Stomach (tissue), 9 donors: ENCODE measurements around the gene ERMP1. TPM values are rescaled to one million over a fixed set of nuclear protein-coding genes. Genes with fewer than 3 reads are reported as not detected.

ENCODE experiments used
- DNase-seq, 2 donors: peaks; one replicate each; pipeline versions ENCODE4 v3.0.0 to v3.0.0-alpha.2; 2013 to 2019
- H3K27ac ChIP-seq, 5 donors: fragments of 200-600 bp in 4 of 5; sonication (generic) in 4 of 5; one replicate each; pipeline ENCODE4 v1.5.1; 2013 to 2019; ENCODE audit warnings: mild to moderate bottlenecking in 1 of 5, moderate library complexity in 1 of 5
- H3K27me3 ChIP-seq, 3 donors: fragments of 200-600 bp; sonication (generic); one replicate each; pipeline ENCODE4 v1.5.1; 2017 to 2019; ENCODE audit warnings: mixed run types in 1 of 3
- H3K36me3 ChIP-seq, 4 donors: fragments of 200-600 bp; sonication (generic); 1 replicate in 3 of 4; 2 replicates in 1 of 4; pipeline ENCODE4 v1.5.1; 2016 to 2019
- H3K4me1 ChIP-seq, 4 donors: fragments of 200-600 bp; sonication (generic); one replicate each; pipeline ENCODE4 v1.5.1; 2016 to 2019
- H3K4me3 ChIP-seq, 4 donors: fragments of 200-600 bp; sonication (generic) in 3 of 4; one replicate each; pipeline ENCODE4 v1.5.1; 2016 to 2019; ENCODE audit warnings: mild to moderate bottlenecking in 1 of 4
- H3K9me3 ChIP-seq, 4 donors: fragments of 200-600 bp; sonication (generic); one replicate each; pipeline ENCODE4 v1.5.1; 2016 to 2019
- EP300 ChIP-seq: sonication (generic); formaldehyde crosslinking; IDR thresholded peaks from one replicate; pipeline ENCODE4 v1.6.1; 2017; ENCODE audit warnings: antibody characterized with exemption
- POLR2A ChIP-seq, 4 donors: fragments of 450-650 bp; IDR thresholded peaks; one replicate each; pipeline ENCODE4 v1.6.1; 2016; ENCODE audit warnings: antibody characterized with exemption in 4 of 4, control low read depth in 2 of 4, mild to moderate bottlenecking in 1 of 4, moderate library complexity in 1 of 4
- POLR2AphosphoS5 ChIP-seq, 3 donors: sonication (generic); formaldehyde crosslinking; IDR thresholded peaks; one replicate each; pipeline ENCODE4 v1.6.1; 2016; ENCODE audit warnings: antibody characterized with exemption in 3 of 3
- WGBS, 5 donors: extraction: QIAGEN DNeasy Blood & Tissue Kit in 3 of 5; methylation state at CpG; one replicate each; pipeline versions ENCODE4 v1.1.5 to v1.1.7; 2013 to 2018; 5-methylcytosine and 5-hydroxymethylcytosine counted together
- intact Hi-C: fragments of 100-400 bp; cut with DNase I; formaldehyde crosslinking; loops from one replicate; pipeline ENCODE4 v1.15.1; 2023; ENCODE audit warnings: low total_unique reads
- polyA plus RNA-seq, 3 donors: library from polyadenylated mRNA; stranded (reverse); fragments of 200-250 nt; gene quantifications; one replicate each; pipeline ENCODE4 v1.2.3, GENCODE V29; 2013
- total RNA-seq, 5 donors: library from RNA; depleted of rRNA; stranded (reverse); fragments of >200 nt; gene quantifications; one replicate each; pipeline versions ENCODE4 v1.1.0 to v1.2.3, GENCODE V29; 2014 to 2016
- TF ChIP-seq, protein P1 (sequence below), 7 experiments: fragments of 450-650 bp in 4 of 7; fragments of 200-600 bp in 3 of 7; sonication (generic) in 3 of 7; IDR thresholded peaks; one replicate each; pipeline ENCODE4 v1.5.1; 2016 to 2019; ENCODE audit warnings: antibody characterized with exemption in 7 of 7, control low read depth in 2 of 7, mild to moderate bottlenecking in 1 of 7
- donor health status: healthy with polysubstance abuse.
- donor health status: Bipolar disorder and iron deficiency.
- donor health status: healthy.

The ERMP1 gene
- total and polyA plus RNA-seq, 8 donors, result 2.0 to 32.1 (median 16.3) TPM

DNA sequence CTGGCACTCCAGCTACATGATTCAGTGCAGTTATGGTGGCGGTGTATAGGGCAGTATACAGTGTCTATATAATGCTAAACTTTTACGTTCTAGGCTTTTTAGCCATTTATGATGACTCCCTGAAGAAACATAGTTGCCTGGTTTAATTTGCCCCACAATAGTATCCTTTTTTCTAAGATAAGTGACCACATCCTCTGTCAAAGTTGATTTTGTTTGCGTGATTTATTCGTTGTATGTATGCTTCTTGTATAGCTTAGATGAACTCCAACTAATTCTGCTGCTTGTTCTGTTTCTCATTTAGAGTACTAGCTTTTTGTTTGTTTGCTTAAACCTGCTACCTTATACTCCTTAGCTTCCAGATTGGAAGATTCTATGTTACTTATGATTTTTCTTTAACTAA is 83.6 kb downstream of the ERMP1 start:
- H3K9me3 ChIP-seq, result no peaks in the 10 kb centered on the region
- peaks cover 5 to 82% (median 81%) of the 10 kb centered on the region in 4 donors for H3K36me3 ChIP-seq
- no peaks in the 10 kb centered on the region for H3K4me1 ChIP-seq
- 80 to 95% (median 92%) methylated on average over 4 of the region's 4 CpGs for WGBS, 5 donors
- DNase-seq, result no peak
- intact Hi-C loops, result no loop called here
- H3K27me3 ChIP-seq, result no peaks in the 10 kb centered on the region
- no peak overlapping the region for H3K4me3 ChIP-seq
- H3K27ac ChIP-seq, result no peak overlapping the region
- TF ChIP-seq EP300 (no peak), POLR2A (IDR thresholded peaks at IDR 0.05) (no peak), POLR2AphosphoS5 (IDR thresholded peaks at IDR 0.05) (no peak)
- TF ChIP-seq, protein P1, sequence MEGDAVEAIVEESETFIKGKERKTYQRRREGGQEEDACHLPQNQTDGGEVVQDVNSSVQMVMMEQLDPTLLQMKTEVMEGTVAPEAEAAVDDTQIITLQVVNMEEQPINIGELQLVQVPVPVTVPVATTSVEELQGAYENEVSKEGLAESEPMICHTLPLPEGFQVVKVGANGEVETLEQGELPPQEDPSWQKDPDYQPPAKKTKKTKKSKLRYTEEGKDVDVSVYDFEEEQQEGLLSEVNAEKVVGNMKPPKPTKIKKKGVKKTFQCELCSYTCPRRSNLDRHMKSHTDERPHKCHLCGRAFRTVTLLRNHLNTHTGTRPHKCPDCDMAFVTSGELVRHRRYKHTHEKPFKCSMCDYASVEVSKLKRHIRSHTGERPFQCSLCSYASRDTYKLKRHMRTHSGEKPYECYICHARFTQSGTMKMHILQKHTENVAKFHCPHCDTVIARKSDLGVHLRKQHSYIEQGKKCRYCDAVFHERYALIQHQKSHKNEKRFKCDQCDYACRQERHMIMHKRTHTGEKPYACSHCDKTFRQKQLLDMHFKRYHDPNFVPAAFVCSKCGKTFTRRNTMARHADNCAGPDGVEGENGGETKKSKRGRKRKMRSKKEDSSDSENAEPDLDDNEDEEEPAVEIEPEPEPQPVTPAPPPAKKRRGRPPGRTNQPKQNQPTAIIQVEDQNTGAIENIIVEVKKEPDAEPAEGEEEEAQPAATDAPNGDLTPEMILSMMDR (IDR thresholded peaks at IDR 0.05), result no peak

DNA sequence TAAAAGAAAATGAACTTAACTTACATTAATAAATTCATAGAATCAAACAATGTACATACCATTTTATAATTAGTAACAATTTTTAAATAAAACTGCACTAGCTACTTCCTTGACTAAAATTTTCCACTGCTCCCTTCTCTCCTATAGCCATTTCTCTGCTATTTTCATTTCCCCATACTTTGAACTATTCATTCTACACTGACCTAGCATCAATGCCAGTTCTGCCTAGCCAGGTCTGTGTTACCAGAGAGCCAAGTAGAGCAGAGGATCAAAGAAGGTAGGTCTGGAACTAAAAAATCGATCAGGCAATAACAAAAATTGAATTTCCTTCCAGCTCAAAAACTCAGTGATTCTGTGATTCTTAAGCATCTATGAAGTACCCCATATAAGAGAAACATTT is 84.5 kb downstream of the ERMP1 start:
- H3K9me3 ChIP-seq, result no peaks in the 10 kb centered on the region
- no peak overlapping the region for H3K4me3 ChIP-seq
- no peaks in the 10 kb centered on the region for H3K4me1 ChIP-seq
- no peak for DNase-seq
- peaks cover 5 to 83% (median 83%) of the 10 kb centered on the region in 4 donors for H3K36me3 ChIP-seq
- WGBS, 5 donors, result 87 to 100% (median 95%) methylated on average over 1 of the region's 1 CpG
- H3K27ac ChIP-seq, result no peak overlapping the region
- intact Hi-C loops, result no loop called here
- TF ChIP-seq POLR2A (IDR thresholded peaks at IDR 0.05) (no peak), POLR2AphosphoS5 (IDR thresholded peaks at IDR 0.05) (no peak), EP300 (no peak)
- TF ChIP-seq, protein P1 (IDR thresholded peaks at IDR 0.05), result no peak
- no peaks in the 10 kb centered on the region for H3K27me3 ChIP-seq

DNA sequence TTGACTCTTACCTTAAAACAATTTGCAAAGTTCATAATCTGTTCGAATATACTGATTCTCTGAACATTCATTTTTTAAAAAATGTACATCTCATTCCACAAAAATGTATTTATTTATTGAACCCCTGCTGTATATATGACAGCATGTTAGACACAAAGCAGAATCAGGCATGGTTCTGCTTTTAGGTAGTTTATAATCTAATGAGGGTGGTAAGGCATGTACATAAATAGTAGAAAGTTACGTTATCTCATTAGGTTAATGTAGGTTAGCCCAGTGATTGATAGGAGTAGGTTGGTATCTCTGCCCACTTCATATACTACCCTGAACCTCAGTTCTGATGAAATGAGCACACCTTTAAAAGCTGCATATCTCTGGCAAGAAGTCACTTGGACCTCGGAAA is 89.8 kb downstream of the ERMP1 start:
- Histone ChIP-seq H3K9me3 (no peaks in the 10 kb centered on the region), H3K27me3 (no peaks in the 10 kb centered on the region), H3K4me3 (no peak overlapping the region), H3K36me3 (peaks cover 5 to 82% (median 79%) of the 10 kb centered on the region in 4 donors), H3K4me1 (peaks cover 0 to 5% (median 0%) of the 10 kb centered on the region in 4 donors), H3K27ac (no peak overlapping the region)
- TF ChIP-seq POLR2A (IDR thresholded peaks at IDR 0.05), result no peak
- TF ChIP-seq, protein P1 (IDR thresholded peaks at IDR 0.05), result no peak
- TF ChIP-seq POLR2AphosphoS5 (IDR thresholded peaks at IDR 0.05), result no peak
- no peak for TF ChIP-seq EP300
- intact Hi-C loops, result no loop called here
- DNase-seq, result no peak
- 92 to 95% (median 94%) methylated on average over 3 of the region's 3 CpGs for WGBS, 5 donors

DNA sequence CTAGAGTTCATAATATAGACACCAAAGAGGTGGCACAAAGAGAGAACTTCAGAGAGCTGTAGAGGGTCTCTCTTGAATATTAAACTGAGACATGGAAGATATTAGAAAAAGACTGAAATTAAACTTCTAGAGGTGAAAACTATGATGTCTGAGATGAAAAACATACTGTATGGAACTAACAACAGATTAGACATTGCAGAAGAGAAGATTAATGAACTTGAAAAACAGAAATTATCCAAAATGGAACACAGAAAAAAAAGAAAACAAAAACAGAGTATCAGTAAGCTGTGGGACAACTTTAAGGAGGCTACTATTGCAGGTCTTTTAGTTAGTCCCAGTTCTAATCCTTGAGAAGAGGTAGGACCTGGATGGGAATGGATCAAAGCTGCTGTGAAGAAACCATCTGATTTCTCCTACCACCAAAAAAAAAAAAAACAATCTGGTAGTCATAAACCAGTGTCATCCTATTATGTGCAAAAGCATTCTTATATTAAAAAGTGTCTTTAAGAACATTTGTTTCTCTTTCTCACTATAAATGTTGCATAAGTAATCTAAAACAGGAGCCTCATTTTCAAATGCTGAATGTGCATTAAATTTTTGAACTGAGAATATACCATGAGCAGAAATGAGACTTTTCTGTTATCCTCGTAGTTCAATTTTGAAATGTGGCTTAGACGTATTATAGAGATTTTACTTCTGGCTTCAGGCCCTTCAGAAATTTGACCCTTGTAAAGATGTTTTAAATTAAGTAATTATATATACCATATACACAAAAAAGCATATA is 96.2 kb downstream of the ERMP1 start:
- WGBS, 5 donors, result 50 to 68% (median 51%) methylated on average over 2 of the region's 2 CpGs
- no peak for DNase-seq
- H3K36me3 ChIP-seq, result peaks cover 0 to 57% (median 50%) of the 10 kb centered on the region in 4 donors
- no peaks in the 10 kb centered on the region for H3K4me1 ChIP-seq
- no peak overlapping the region for H3K27ac ChIP-seq
- no peaks in the 10 kb centered on the region for H3K27me3 ChIP-seq
- TF ChIP-seq POLR2AphosphoS5 (IDR thresholded peaks at IDR 0.05), result no peak
- no peak for TF ChIP-seq POLR2A (IDR thresholded peaks at IDR 0.05)
- TF ChIP-seq, protein P1 (IDR thresholded peaks at IDR 0.05), result no peak
- no peak for TF ChIP-seq EP300
- intact Hi-C loops, result no loop called here
- H3K9me3 ChIP-seq, result no peaks in the 10 kb centered on the region
- no peak overlapping the region for H3K4me3 ChIP-seq
